ENCODE measurements around the gene ANXA6. TPM values are rescaled to one million over a fixed set of nuclear protein-coding genes. Genes with fewer than 3 reads are reported as not detected.

ANXA6 gene
- total RNA-seq, 4 donors from 2014 or later = 267 to 470 (median 382) TPM

- no peak for TF ChIP-seq CTCF (IDR thresholded peaks at IDR 0.05; ENCODE audit: low read depth)
These were observed 56.9 kb downstream of the ANXA6 start for GRCh38 chr5:151100681-151101080.

- TF ChIP-seq CTCF (IDR thresholded peaks at IDR 0.05; ENCODE audit: low read depth) = no peak
These were observed 58.8 kb downstream of the ANXA6 start for GRCh38 chr5:151098768-151099121.

GRCh38 chr5:151097820-151098767 is 59.5 kb downstream of the ANXA6 start:
- TF ChIP-seq CTCF (IDR thresholded peaks at IDR 0.05; ENCODE audit: low read depth) = no peak

DNA sequence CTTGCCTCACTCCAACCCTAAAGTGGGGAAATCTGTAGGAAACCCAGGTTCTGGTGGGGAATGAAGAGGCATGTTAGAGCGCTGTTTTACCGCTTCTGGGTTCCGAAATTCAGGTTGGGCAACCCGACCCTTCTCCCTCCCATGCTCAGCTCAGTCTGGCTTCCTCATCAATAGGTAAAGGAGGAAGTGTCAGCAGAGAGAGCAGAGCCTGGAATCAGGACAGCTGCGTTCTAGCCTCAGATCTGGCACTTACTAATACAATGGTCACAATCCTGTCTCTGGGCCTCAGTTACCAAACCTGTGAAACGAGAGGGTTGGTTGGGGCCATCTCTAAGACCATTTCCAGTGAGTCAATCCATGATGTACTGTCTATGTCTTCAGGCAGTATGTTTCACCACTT is 60.5 kb downstream of the ANXA6 start:
- TF ChIP-seq CTCF (IDR thresholded peaks at IDR 0.05; ENCODE audit: low read depth) = no peak

DNA sequence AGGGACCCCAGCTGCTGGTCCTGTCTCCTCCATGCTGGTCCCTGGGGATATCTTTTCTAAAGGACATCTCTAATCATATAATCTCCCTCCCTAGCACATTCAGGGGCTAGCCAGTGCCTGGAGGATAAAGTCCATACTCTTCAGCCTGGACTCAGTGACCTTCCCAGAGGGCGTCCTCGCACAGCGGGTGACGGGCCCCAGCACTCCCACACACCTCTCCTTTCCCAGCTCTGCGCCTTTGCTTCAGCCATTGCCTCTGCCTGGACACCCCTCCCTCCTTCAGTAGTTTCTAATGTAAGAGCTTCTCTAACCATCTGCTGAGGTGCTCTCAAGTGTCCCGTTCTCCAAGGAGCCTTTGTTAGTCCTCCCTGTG is 61.6 kb downstream of the ANXA6 start:
- TF ChIP-seq CTCF (IDR thresholded peaks at IDR 0.05; ENCODE audit: low read depth) = no peak

DNA sequence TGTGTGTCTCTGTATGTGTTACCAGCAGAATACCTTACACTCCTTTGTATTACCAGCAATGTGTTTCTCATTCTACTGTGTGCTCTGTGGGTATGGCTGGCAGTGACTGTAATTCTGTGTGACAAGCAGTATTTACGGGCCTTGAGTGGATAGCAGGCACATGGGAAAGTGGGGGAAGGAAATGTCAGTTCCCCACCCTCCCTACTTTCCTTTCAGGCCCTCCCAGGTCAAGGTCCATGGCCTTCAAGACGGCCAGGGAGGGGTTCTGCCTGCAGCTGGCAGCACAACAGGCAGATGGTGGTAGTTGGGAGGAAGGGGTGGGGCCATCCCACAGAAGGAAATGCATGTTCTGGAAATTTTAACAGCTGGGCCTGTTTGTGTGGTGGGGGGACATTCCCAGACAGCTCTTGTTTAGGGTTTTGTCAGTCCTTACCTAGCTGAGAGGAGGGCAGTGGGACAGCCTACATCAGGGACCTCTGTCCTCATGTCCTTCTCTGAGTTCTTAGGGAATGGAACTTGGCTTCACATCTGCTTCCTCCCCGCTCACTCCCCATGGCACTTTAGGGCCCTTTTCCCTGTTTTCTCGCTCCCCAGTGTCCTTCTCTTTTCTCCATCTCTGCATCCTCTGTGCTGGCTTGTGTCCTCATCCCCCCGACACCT is 62.1 kb downstream of the ANXA6 start:
- no peak for TF ChIP-seq CTCF (IDR thresholded peaks at IDR 0.05; ENCODE audit: low read depth)

GRCh38 chr5:151094852-151095245 is 62.7 kb downstream of the ANXA6 start:
- TF ChIP-seq CTCF (IDR thresholded peaks at IDR 0.05; ENCODE audit: low read depth) = no peak

Data from subcutaneous adipose tissue (tissue), 4 donors.